NCI-H1417 treated with DMSO at 0.1 percent for 48 hours (cell line): Measurements from ENCODE around the gene BRD9.
A peak's percentile ranks its signal among the peaks of the same experiment; 100 is the strongest.
"Not testable (repeated sequence)": the region's sequence is repeated elsewhere in the genome, so short reads cannot be mapped to it uniquely, and the experiment has no call there.

Source experiments
- DNase-seq: peaks from one replicate; lab custom pipeline; 2025; lab: John Stamatoyannopoulos, UW

The BRD9 gene

DNA sequence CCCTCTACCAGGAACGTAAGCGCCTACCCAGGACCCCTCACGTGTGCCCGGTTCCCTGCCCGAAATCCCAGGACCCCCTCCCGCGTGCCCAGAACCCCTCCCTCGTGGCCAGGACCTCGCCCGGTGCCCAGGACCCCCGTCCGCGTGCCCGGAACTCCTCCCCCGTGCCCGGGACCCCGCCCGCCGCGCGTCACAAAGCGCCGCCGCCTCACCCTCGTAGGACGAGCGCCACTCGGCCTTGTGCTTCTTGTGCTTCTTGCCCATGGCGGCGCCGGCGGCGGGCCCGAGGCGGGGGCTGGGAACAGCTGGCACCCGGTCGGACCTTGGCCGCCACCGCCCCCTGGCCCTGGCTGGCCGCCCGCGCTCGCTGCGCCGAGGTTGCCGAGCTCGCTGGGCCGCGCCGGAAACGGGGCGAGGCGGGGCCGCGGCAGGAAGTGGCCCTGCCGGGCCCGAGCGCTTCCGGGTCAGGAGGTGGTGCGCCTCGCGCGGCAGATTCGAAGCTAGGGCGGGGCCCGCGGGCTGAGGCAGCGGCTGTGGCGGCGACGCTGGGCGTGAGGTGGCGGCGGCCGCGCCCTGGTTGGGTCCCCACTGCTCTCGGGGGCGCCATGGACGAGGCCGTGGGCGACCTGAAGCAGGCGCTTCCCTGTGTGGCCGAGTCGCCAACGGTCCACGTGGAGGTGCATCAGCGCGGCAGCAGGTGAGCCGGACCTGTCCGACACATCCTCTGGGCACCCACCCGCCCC is at the start of gene BRD9, which contains the start of gene TRIP13:
Gene BRD9, minus strand, starts transcription at position 408 of the 743 bp plus-strand sequence. Its CDS starts 144 bp downstream, at position 264.
Gene TRIP13, plus strand, starts transcription at position 491 of the 743 bp plus-strand sequence. Its CDS starts 115 bp downstream, at position 606.
- DNase-seq = peak; percentile 6

DNA sequence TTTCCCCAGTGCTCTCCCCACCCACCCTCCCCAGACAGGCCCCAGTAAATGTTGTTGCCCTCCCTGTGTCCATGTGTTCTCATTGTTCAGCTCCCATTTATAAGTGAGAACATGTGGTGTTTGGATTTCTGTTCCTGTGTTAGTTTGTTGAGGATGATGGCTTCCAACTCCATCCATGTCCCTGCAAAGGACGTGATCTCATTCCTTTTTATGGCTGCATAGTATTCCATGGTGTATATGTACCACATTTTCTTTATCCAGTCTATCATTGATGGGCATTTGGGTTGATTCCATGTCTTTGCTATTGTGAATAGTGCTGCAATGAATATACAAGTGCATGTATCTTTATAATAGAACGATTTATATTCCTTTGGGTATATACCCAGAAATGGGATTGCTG is 48.1 kb upstream of the BRD9 start:
- DNase-seq = not testable (repeated sequence)

GRCh38 chr5:939368-939767 is 46.8 kb upstream of the BRD9 start:
- DNase-seq = no peak

DNA sequence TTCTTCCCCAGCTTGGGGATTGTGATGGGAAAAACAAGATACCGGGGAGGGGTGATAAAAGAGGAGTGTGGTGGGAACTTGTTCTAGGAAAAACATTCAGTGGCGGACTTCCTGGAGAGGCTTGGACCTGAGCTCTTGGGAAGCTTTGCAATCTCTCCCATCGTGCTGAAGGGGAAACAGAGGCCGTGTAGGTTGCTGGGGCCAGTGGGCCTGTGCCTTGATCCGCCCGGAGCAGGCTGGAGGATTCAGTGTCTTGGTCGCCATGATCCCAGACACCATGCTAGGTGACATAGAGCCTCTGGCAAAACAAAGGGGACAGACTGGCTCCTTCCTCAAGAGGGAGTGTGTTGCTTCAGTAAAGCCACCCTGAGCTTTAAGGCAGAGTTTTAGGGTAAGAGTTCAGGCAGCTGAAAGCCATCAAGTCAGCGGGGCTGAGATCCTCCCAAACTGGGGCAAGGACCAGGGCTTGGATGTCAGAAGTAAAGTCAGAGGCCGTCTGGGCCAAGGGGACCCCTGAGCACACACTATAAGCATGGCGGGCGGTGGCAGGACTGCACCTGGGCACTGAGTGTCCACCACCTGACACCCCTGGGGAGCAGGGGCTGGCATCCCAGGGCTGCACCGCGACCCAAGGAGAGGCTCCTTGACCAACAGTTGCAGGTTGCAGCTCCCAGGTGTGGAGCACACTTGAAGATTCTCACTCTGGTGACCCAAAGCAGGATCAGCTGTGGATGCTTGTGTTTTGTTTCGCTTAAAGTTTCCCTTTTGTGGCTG is 44.7 kb upstream of the BRD9 start:
- DNase-seq = no peak

- no peak for DNase-seq
Measured at GRCh38 chr5:936149-937144, 43.8 kb upstream of the BRD9 start.

DNA sequence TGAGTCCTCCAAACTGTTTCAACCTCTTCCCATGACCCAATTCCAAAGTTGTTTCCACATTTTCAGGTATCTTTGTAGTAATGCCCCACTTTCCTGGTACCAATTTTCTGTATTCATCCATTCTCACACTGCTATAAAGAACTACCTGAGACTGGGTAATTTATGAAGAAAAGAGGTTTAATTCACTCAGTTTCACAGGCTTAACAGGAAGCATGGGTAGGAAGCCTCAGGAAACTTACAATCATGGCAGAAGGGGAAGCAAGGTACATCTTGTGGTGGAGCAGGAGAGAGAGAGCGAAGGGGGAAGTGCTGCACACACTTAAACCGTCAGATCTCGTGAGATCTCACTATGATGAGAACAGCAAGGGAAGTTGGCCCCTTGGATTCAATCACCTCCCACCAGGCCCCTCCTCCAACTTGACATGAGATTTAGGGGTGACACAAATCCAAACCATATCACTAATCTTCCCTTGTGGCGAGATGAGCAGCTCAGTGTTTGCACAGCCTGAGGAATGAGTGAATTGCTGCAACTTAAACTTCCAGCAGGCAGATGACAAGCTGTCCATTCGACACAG is 43.0 kb upstream of the BRD9 start:
- no peak for DNase-seq

GRCh38 chr5:934381-934967 is 41.9 kb upstream of the BRD9 start:
- DNase-seq = not testable (repeated sequence)

DNA sequence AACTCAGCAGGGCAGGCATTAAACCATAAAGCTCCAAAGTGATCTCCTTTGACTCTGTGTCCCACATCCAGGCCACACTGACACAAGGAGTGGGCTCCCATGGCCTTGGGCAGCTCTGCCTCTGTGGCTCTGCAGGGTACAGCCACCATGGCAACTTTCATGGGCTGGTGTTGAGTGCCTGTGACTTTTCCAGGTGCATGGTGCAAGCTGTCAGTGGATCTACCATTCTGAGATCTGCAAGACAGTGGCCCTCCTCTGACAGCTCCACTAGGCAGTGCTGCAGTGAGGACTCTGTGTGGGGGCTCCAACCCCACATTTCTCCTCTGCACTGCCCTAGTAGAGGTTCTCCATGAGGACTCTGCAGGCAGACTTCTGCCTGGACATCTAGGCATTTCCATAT is 41.4 kb upstream of the BRD9 start:
- not testable (repeated sequence) for DNase-seq

- no peak for DNase-seq
Measured at GRCh38 chr5:933251-933861, 40.8 kb upstream of the BRD9 start.

DNA sequence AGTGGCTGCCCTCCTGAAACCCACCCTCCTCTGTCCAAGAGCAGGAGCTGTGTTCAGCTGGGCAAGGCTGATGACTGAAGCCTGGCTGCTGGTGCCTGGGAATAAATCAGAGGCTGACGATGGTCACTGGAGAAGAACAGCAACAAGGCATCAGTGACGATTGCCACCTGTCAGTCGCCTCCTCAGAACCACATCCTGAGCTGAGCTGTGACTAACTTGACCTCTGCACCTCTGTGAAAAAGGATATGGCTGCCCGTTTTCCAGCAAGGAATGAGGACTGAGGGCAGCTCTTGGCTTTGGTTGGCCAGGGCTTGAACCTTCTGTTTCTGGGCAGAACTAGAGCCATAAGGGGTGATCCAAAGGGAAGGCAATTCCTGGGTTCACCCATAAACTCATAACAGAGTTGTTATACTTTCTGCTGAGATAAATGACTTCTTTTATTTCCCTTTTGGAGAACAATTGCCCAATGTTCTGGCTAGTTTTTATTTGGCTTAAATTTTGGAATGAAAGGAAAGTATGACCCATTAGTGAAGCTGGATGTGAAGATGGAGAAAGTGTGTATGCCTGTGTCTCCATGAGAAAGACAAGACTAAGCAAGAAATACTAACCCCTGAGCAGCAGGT is 40.1 kb upstream of the BRD9 start:
- no peak for DNase-seq

DNA sequence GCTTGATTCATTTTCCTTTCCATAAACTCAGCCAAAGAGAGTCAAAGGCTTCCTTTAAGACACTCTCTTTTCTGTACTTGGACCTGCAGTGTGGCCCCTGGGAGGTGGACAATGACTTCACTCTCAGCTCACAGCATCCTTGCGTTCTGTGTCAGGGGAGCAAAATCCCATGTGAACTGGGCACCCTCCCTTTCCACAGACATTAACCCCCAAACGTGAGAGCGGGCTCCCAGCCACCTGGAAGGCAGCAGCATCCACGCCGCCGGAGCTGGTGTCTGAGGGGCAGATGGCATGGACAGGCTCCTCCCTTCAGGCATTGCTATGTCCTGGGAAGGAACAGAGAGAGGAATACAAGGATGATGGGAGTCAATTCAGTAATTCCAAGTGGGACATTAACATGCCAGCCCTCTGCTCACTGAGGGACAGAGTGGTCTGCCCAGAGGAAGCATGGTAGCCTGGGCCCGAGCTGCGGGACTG is 39.6 kb upstream of the BRD9 start:
- no peak for DNase-seq

- no peak for DNase-seq
Measured at GRCh38 chr5:931570-932145, 39.1 kb upstream of the BRD9 start.

GRCh38 chr5:930866-931265 is 38.3 kb upstream of the BRD9 start:
- DNase-seq = no peak

- no peak for DNase-seq
Measured at GRCh38 chr5:929596-929995, 37.0 kb upstream of the BRD9 start.

DNA sequence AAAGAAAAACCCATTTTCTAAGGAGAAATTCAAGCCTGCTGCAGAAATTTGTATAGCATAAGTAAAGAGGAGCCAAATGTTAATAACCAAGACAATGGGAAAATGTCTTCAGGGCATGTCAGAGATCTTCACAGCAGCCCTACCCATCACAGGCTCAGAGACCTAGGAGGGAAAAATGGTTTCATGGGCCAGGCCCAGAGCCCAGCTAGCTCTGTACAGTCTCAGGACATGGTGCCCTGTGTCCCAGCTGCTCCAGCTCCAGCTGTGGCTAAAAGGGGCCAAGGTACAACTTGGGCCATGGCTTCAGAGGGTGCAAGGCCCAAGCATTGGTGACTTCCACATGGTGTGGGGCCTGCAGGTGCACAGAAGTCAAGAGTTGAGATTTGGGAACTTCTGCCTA is 36.6 kb upstream of the BRD9 start:
- not testable (repeated sequence) for DNase-seq

DNA sequence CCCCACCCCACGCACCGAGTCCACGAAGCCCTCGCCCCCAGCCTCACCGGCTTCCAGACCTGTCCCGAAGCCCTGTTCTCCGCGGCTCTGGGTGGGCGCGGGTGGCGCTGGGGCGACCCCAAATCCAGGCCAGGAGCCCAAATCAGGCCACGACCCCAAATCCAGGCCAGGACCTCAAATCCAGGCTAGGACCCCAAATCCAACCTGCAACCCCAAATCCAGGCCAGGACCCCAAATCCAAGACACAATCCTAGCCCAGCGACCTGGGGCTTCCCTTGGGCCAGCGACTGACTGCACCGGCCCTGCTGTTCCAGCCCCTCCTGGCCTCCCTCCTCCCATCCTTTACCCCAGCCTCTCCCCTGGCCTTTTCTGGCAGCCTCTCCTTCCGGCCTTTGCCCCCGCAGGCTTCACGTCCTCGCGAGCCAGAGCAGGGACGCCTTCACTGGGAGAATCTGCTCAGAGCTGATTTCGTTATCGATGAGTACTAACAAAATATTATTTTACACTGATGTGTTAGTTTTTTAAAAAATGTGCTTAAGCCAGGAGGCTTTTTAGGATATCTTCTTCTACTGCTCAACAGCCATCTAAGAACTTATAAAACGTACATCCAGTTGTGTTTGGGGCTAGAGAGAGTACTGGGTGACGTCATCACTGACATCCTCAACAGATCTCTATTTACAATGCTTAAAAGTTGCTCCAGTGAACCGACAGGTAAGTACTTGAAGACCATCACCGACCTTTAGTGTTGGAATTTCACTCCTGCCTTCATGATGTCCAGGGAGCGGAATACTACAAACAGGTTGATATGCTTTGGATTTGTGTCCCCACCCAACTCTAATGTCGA is 34.8 kb upstream of the BRD9 start:
- no peak for DNase-seq

- no peak for DNase-seq
Measured at GRCh38 chr5:926417-927171, 34.0 kb upstream of the BRD9 start.

DNA sequence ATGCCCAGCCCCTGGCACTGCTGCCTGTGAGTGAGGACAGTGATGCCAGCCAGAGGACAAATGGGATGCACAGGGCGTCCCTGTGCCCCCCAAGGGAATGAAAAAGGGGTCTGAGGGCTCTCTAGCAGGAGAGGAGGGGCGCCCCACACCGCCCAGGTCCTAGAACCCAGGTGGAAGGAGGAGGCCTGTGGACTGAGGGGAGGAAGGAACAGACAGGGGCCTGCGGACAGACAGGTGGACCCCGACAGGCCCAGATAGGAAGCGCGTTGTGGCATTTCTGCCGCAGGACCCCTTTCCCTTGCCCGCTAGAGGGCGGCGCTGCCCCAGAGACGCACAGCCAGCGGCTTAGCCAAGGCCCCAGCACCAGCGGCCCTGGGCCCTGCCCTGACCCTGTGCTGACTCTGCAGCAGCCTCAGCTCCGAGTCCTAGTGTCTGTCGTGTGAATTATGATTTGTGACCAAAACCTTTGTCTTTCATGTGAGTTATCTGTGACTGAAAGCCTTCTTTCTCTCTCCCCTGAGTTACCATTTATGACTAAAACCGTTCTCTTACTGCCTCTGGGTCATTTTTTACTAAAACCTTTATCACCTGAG is 30.8 kb upstream of the BRD9 start:
- DNase-seq = no peak
